Endothelial cell of umbilical vein (primary cell): ENCODE measurements around the gene KIFC3. TPM values are rescaled to one million over a fixed set of nuclear protein-coding genes. Genes with fewer than 3 reads are reported as not detected.

ENCODE experiments used
- BruUV-seq: library from RNA; stranded (reverse); fragments of 400-500 nt; replicated peaks from 2 replicates; lab custom pipeline; 2021; lab: Mats Ljungman, UMichigan
- CTCF ChIA-PET: fragments of 300-600, 350-600 bp; sonication (Branson Sonifier 250); formaldehyde crosslinking; loops from one replicate; lab custom pipeline; 2021; ENCODE audit warnings: antibody characterized with exemption, inconsistent platforms; lab: Charles Lee
- POLR2A ChIA-PET: fragments of 300-600, 350-600 bp; sonication (Branson Sonifier 250); formaldehyde crosslinking; loops from one replicate; lab custom pipeline; 2021; ENCODE audit warnings: antibody characterized with exemption, inconsistent platforms; lab: Charles Lee
- DNase-seq: peaks from one replicate; pipeline ENCODE4 v3.0.0-alpha.2; 2011; ENCODE audit warnings: low read depth, low spot score
- FAIRE-seq: peaks from 2 replicates; lab custom pipeline; 2011; peaks lifted over from hg19 to GRCh38; lab: Jason Lieb, UNC
- H2AFZ ChIP-seq: 2 replicates; pipeline ENCODE4 v1.6.0; 2012; ENCODE audit warnings: low read depth, low read length, control low read depth, inconsistent platforms
- H3K27ac ChIP-seq: 2 replicates; pipeline ENCODE4 v1.5.1; 2011; ENCODE audit warnings: low read depth, mild to moderate bottlenecking, control low read depth, low read length, moderate library complexity; ENCODE audit not compliant: insufficient read depth
- H3K27me3 ChIP-seq, 2 experiments: 2 replicates each; pipeline versions ENCODE4 v1.6.0 to v1.6.1; 2011; ENCODE audit warnings: low read length in 2 of 2, mixed read lengths in 1 of 2; ENCODE audit not compliant: control insufficient read depth in 2 of 2, insufficient read depth in 2 of 2
- H3K36me3 ChIP-seq, 2 experiments: 2 replicates in 1 of 2; 3 replicates in 1 of 2; pipeline ENCODE4 v1.5.1; 2011; ENCODE audit warnings: low read length in 2 of 2, mild to moderate bottlenecking in 1 of 2, moderate library complexity in 1 of 2; ENCODE audit not compliant: control insufficient read depth in 2 of 2, insufficient read depth in 2 of 2; ENCODE audit errors: extremely low read depth in 1 of 2
- H3K4me1 ChIP-seq: 3 replicates; pipeline ENCODE4 v1.5.1; 2011; ENCODE audit warnings: mild to moderate bottlenecking, low read length; ENCODE audit not compliant: control insufficient read depth, insufficient read depth; ENCODE audit errors: extremely low read depth
- H3K4me2 ChIP-seq: 2 replicates; pipeline ENCODE4 v1.6.1; 2011; ENCODE audit warnings: low read length, control low read depth, mixed read lengths; ENCODE audit not compliant: insufficient read depth
- H3K4me3 ChIP-seq, 3 experiments: fragments of 200-600 bp in 1 of 3; sonication (generic), shearing (Covaris generic) in 1 of 3; replicated peaks in 1 of 3; 2 replicates each; pipeline ENCODE4 v1.5.1; 2011 to 2016; ENCODE audit warnings: control low read depth in 3 of 3, low read length in 3 of 3, mild to moderate bottlenecking in 2 of 3, inconsistent platforms in 1 of 3, low read depth in 1 of 3, moderate library complexity in 1 of 3; ENCODE audit not compliant: insufficient read depth in 1 of 3
- H3K79me2 ChIP-seq: 2 replicates; pipeline ENCODE4 v1.6.0; 2012; ENCODE audit warnings: low read length, inconsistent platforms; ENCODE audit not compliant: control insufficient read depth, insufficient read depth
- H3K9ac ChIP-seq: replicated peaks from 2 replicates; pipeline ENCODE3; 2011; ENCODE audit warnings: low read length, control low read depth; ENCODE audit not compliant: insufficient read depth; ENCODE audit errors: extremely low read depth
- H3K9me1 ChIP-seq: replicated peaks from 3 replicates; pipeline ENCODE4 v1.6.0; 2011; ENCODE audit warnings: mild to moderate bottlenecking, low read length; ENCODE audit not compliant: control insufficient read depth, insufficient read depth; ENCODE audit errors: extremely low read depth
- H3K9me3 ChIP-seq: replicated peaks from 2 replicates; pipeline ENCODE4 v1.5.1; 2012; ENCODE audit warnings: low read length, inconsistent platforms; ENCODE audit not compliant: control insufficient read depth, insufficient read depth
- H4K20me1 ChIP-seq: replicated peaks from 2 replicates; pipeline ENCODE3; 2011; ENCODE audit warnings: mild to moderate bottlenecking, low read length; ENCODE audit not compliant: control insufficient read depth, insufficient read depth; ENCODE audit errors: extremely low read depth
- CTCF ChIP-seq, 2 donors: IDR thresholded peaks; 1 replicate in 1 of 2; 2 replicates in 1 of 2; pipeline ENCODE4 v1.5.1; 2011; ENCODE audit warnings: low read length in 2 of 2, mild to moderate bottlenecking in 2 of 2, moderate library complexity in 2 of 2, control low read depth in 1 of 2, inconsistent platforms in 1 of 2, low read depth in 1 of 2; ENCODE audit not compliant: insufficient read depth in 1 of 2; ENCODE audit errors: extremely low read depth in 1 of 2
- FOS ChIP-seq: IDR thresholded peaks from 2 replicates; pipeline ENCODE4 v1.6.1; 2011; ENCODE audit warnings: mild to moderate bottlenecking, low read length, moderate library complexity, borderline replicate concordance; ENCODE audit not compliant: insufficient read depth
- GATA2 ChIP-seq: IDR thresholded peaks from 2 replicates; pipeline ENCODE4 v1.7.0; 2011; ENCODE audit warnings: low read depth, mild to moderate bottlenecking, moderate library complexity, mixed read lengths, low read length; ENCODE audit not compliant: insufficient read length, insufficient read depth
- JUN ChIP-seq: IDR thresholded peaks from 2 replicates; pipeline ENCODE4 v1.6.1; 2011; ENCODE audit warnings: borderline replicate concordance, low read depth; ENCODE audit not compliant: insufficient read length, insufficient read depth
- MYC ChIP-seq: IDR thresholded peaks from one replicate; pipeline ENCODE4 v1.6.1; 2011; ENCODE audit warnings: mild to moderate bottlenecking, low read depth, low read length
- POLR2A ChIP-seq: IDR thresholded peaks from 2 replicates; pipeline ENCODE4 v1.6.1; 2012; ENCODE audit warnings: low read depth, mild to moderate bottlenecking, control low read depth, low read length
- POLR2AphosphoS5 ChIP-seq: IDR thresholded peaks from 2 replicates; pipeline ENCODE4 v1.6.1; 2012; ENCODE audit warnings: low read depth, mild to moderate bottlenecking, control low read depth, low read length, moderate library complexity; ENCODE audit not compliant: insufficient read depth
- dilution Hi-C: fragments of 300-500 bp; cut with MboI; formaldehyde crosslinking; loops from one replicate; pipeline ENCODE4 v1.15.0; 2019; ENCODE audit warnings: low sequenced_read_pairs; ENCODE audit not compliant: extremely low pct_ligation_motif_present
- intact Hi-C: fragments of 100-400 bp; cut with micrococcal nuclease; formaldehyde crosslinking; loops from one replicate; pipeline ENCODE4 v1.10.0; 2022
- polyA plus RNA-seq, 4 experiments: library from polyadenylated mRNA; depleted of rRNA in 3 of 4; stranded (reverse) in 3 of 4; unstranded in 1 of 4; fragments of >200 nt; gene quantifications; 2 replicates each; pipeline versions ENCODE4 v1.2.1 to v1.2.3, GENCODE V29; 2011 to 2012; ENCODE audit warnings: missing spikeins in 1 of 4
- total RNA-seq: library from RNA; stranded (reverse); gene quantifications from 2 replicates; pipeline ENCODE4 v1.2.3, GENCODE V29; 2021

KIFC3 gene
- total and polyA plus RNA-seq, 2 donors (not counting 3 experiments of a cell fraction or from before 2014, with no cell fraction given): 36.3 to 62.2 TPM

- BruUV-seq: no TSS peak
- Histone ChIP-seq H3K36me3 (peaks cover 0 to 37% of the 10 kb centered on the region in 2 experiments), H3K79me2 (no peaks in the 10 kb centered on the region), H4K20me1 (no peaks in the 10 kb centered on the region), H3K4me2 (no peak overlapping the region), H3K4me1 (peaks cover 4% of the 10 kb centered on the region), H3K4me3 (no peak overlapping the region), H3K27ac (no peak overlapping the region), H2AFZ (no peak overlapping the region), H3K27me3 (no peaks in the 10 kb centered on the region), H3K9me1 (no peaks in the 10 kb centered on the region), H3K9me3 (no peaks in the 10 kb centered on the region), H3K9ac (no peak overlapping the region)
- TF ChIP-seq JUN (no peak), MYC (no peak), GATA2 (no peak), POLR2AphosphoS5 (peak; percentile 11)
- ChIA-PET CTCF (interaction anchor here (0.6 to 2.0 kb wide), 5 partner anchors 16 to 361 kb away, joined by 3 to 8 read pairs (median 3); no protein-coding TSS in a partner anchor), POLR2A (no interaction called here)
- DNase-seq: no peak
- dilution Hi-C loops: no loop called here
- intact Hi-C loops: no loop called here
- no peak for FAIRE-seq
Observed at GRCh38 chr16:57760357-57761160, 41.7 kb downstream of the KIFC3 start.

- Histone ChIP-seq H4K20me1 (no peaks in the 10 kb centered on the region), H3K27ac (no peak overlapping the region), H3K4me1 (peaks cover 4% of the 10 kb centered on the region), H3K27me3 (no peaks in the 10 kb centered on the region), H3K4me2 (no peak overlapping the region), H3K9ac (no peak overlapping the region), H3K79me2 (no peaks in the 10 kb centered on the region), H3K36me3 (peaks cover 0 to 38% of the 10 kb centered on the region in 2 experiments), H2AFZ (no peak overlapping the region), H3K9me1 (no peaks in the 10 kb centered on the region), H3K9me3 (no peaks in the 10 kb centered on the region), H3K4me3 (no peak overlapping the region)
- ChIA-PET CTCF (interaction anchor here (1.0 to 2.0 kb wide), 4 partner anchors 15 to 362 kb away, joined by 3 to 8 read pairs (median 4); no protein-coding TSS in a partner anchor), POLR2A (no interaction called here)
- dilution Hi-C loops: no loop called here
- no peak for TF ChIP-seq POLR2A
- no peak for TF ChIP-seq FOS
- TF ChIP-seq MYC: no peak
- TF ChIP-seq CTCF (IDR thresholded peaks at IDR 0.05; ENCODE audit: extremely low read depth in 1 of 2, insufficient read depth in 1 of 2, low read depth in 1 of 2, low read length in 2 of 2): no peak
- DNase-seq (no peak), FAIRE-seq (no peak)
- BruUV-seq: no TSS peak
- intact Hi-C loops: no loop called here
Observed at GRCh38 chr16:57759541-57760356, 42.5 kb downstream of the KIFC3 start.
